Measurements from ENCODE around the gene ACOXL. TPM values are rescaled to one million over a fixed set of nuclear protein-coding genes. Genes with fewer than 3 reads are reported as not detected.

Gene ACOXL
- total and polyA plus RNA-seq, 10 of the 15 experiments (the other 5 are each of a cell fraction or from before 2014, with no cell fraction given): 0.05 to 1.3 (median 0.71) TPM

DNA sequence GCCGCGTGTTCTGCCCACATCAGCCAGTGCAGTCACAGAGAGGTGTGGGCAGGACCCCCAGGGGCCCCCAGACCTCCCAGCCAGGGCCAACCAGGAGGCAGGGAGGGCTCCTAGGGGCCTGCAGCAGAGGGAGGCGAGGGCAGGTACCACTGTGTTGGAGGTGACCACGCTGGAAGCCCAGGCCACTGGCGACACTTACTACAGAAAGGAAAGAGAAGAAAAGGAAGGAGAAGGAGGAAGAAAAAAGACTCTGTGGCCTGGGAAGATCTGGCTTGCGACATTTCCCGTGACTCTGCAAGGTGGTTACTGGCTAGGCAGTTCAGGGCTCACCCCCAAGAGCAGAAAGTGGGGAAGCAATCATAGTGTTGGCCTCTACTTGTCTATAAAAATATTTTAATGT is 290.3 kb downstream of the ACOXL start (continued):
- no peak for TF ChIP-seq ZNF592 (IDR thresholded peaks at IDR 0.05)
- TF ChIP-seq, protein P1, sequence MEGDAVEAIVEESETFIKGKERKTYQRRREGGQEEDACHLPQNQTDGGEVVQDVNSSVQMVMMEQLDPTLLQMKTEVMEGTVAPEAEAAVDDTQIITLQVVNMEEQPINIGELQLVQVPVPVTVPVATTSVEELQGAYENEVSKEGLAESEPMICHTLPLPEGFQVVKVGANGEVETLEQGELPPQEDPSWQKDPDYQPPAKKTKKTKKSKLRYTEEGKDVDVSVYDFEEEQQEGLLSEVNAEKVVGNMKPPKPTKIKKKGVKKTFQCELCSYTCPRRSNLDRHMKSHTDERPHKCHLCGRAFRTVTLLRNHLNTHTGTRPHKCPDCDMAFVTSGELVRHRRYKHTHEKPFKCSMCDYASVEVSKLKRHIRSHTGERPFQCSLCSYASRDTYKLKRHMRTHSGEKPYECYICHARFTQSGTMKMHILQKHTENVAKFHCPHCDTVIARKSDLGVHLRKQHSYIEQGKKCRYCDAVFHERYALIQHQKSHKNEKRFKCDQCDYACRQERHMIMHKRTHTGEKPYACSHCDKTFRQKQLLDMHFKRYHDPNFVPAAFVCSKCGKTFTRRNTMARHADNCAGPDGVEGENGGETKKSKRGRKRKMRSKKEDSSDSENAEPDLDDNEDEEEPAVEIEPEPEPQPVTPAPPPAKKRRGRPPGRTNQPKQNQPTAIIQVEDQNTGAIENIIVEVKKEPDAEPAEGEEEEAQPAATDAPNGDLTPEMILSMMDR (IDR thresholded peaks at IDR 0.05 in 2 of 3, conservative IDR thresholded peaks at IDR 0.05 in 1 of 3; ENCODE audit: control insufficient read depth in 2 of 3, extremely low read depth in 1 of 3, insufficient read depth in 1 of 3, low read depth in 3 of 3, low read length in 3 of 3): no peak
- TF ChIP-seq PBX3 (IDR thresholded peaks at IDR 0.05; ENCODE audit: insufficient replicate concordance, low read depth, low read length): no peak
- TF ChIP-seq POLR2AphosphoS2 (IDR thresholded peaks at IDR 0.05; ENCODE audit: low read depth, low read length): no peak
- TF ChIP-seq KDM1A (IDR thresholded peaks at IDR 0.05; ENCODE audit: borderline replicate concordance): no peak
- no peak for TF ChIP-seq NBN (IDR thresholded peaks at IDR 0.05)

Measured in GM12878 (cell line).